GM18511 (cell line): Measurements from ENCODE around the gene SORL1.

ENCODE experiments used
- ATAC-seq: cut with Tn5 transposase; IDR thresholded peaks from one replicate; pipeline ENCODE4 v1.9.1; 2021; ENCODE audit warnings: mild to moderate bottlenecking, moderate library complexity; ENCODE audit not compliant: unreplicated experiment

The SORL1 gene

GRCh38 chr11:121427400-121427744 is 24.7 kb upstream of the SORL1 start:
- ATAC-seq = no peak

DNA sequence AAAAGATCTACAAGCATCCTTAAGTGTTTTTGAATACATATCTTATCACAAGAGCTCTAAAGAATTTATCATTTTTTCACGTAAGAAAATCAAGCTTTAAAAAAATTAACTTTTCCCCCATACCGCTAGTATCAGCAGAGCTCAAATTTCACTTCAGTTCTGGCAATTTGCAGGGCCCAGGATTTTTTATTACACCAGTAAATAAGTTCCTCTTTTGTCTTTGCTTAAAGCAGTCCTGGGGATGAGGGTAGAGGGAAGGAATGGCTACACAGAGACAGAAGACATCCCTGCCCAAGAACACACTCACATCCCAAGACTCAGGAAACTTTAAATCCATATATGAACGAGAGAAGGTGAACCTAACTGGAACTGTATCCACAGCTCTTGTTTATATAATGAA is 22.6 kb upstream of the SORL1 start:
- no peak for ATAC-seq

DNA sequence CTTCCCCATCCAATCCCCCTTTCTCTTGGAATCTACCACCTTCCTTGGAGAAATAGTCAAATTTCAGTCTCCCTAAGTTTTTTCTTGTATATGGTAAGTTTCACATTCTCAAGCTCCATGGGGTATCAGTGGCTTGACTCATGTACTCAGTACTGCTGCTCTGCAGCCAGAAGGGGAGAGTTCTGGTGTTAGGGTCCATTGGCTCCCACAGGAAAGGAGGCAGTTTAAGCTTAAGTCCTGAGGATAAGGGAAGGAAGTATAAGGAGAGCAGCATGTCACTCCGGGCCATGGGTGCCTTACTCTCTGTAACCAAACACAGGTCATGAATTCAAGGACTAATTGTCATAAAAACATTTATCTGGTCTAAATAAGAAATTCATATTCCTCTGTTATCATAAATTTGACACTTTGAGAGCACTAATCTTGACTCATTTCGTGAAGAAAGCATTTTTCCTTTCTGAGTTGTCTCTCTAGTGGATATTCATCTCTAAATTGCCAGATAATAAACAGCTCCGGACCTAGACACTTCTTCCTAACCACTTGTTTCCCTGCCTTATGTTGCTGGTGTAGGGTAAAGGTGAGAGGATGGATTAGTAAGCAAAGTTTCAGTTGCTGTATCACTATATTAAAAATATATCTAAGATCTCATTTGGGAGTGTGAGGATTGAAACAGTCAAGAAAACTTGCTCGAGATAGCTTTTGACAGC is 20.1 kb upstream of the SORL1 start:
- no peak for ATAC-seq

DNA sequence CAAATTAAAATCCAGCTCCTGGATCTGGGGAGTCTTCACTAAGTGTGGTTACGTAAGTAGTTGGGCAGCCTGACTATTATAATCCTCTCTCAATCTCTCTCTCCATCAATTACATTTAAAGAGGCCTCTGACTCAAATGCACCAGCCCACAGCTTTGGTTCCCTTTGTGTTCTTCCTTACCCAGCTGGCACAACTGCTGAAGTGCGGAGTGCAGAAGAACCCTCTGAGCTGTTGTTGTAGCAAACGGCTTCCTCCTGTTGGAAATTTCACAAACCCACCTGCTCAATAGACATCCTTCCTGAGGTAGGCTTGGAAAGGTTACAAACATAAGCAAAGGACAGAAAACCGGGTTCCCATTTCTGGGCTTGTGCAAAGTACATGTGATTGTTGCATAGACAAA is 17.0 kb upstream of the SORL1 start:
- ATAC-seq = no peak

DNA sequence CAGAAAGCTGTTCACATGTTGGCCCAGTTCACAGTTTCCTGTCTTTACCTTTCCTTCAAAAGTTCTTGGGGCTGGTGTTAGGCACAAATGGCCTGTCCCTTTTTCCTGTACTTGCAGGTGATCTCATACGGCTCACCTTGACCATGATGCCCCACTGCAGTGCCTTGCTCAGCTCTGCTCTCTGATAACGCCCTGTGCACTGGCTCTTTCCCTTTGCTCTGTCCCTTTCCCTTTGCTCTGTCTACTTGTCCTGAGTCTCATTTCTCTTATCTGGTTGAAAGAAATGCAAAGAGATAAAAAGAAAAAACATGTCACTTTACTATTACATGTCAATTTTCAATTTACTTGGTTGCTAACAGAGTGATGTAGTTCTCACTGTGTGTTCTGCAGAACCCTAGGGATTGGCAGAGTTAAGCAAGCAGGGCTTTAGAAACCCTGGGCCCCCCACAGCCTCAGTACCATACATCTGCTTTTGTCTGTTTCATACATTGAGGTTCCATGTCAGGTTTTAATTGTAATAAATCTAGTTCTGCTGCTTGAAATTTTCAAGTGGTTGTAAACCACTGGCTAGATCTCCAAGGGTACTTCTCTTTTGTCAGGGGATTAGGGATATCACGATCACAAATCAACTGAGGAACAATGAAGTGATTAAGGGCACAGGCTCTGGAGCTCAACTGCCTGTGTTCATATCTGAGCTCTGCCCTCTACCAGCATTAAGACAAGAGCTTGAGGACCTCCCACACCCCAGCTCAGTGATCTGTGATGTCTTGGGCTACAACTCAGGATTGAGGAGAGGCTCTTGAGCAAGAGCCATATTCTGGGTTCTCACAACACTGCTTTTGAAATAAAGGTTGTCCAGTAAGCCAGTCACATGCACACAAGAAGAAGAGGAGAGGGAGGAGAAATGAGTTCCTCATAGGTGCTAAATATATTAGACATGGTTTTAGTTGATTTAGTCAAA is 16.3 kb upstream of the SORL1 start:
- no peak for ATAC-seq

GRCh38 chr11:121437018-121437685 is 15.0 kb upstream of the SORL1 start:
- ATAC-seq = no peak

GRCh38 chr11:121437686-121438078 is 14.4 kb upstream of the SORL1 start:
- no peak for ATAC-seq

DNA sequence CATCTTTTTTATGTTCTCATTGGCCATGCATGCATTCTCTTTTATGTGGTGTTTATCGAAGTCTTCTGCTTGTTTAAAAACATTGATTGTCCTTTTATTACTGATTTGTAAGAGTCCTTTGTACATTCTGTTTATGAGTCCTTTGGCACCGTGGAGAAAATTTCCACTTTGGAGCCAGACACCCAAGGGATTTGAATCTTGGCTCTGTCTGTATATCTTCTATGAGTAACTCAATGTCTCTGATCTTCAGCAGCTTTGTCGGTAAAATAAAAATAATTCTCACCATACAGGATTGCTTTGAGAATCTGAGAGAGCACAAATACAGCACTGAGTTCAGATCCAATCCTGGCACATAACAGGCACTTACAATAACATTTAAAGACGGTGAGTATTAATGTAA is 12.8 kb upstream of the SORL1 start:
- no peak for ATAC-seq

GRCh38 chr11:121439759-121440158 is 12.4 kb upstream of the SORL1 start:
- ATAC-seq = no peak

DNA sequence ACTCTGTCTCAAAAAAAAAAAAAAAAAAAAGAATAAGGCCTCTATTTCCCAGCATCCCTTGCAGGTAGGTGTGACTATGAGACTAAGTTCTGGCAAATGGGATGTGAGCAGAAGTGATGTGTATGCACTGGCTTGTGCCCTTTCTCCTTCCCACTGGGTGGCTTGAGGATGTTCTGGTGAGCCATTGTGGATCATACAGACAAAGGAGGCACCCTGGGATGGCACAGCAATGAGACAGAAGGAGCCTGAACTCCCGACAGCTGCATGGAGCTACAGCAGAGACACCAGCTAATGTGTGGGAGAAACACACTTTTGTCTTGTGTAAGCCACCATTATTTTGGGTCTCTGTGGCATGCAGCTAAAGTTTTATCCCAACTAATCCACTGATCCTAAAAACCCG is 10.6 kb upstream of the SORL1 start:
- ATAC-seq = no peak

DNA sequence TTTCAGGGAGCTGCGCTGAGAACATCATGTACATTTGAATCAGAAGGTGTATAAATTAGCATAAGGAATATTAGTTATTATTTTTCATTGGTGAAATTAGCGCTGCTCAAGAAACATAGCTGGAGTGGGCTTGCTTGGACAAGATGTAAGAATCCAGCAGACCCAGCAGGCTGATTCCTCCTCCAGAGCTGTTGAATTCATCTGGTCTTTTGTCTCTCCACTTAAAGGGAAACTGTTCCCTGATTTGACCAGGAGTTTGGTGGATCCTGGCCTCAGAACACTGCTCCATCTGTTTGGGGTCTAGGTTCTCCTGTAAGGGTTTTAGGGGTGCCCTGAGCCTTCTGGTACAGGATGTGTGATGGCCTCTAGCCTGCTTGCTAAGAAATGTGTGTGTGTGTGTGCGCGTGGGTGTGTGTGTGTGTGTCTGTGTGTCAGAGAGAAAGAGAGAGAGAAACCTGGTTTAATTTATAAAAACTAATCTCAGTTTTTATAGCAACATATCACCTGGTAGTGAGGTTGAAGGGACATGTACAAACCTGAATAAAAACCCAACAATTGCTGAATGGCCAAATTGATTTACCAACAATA is 8.3 kb upstream of the SORL1 start:
- ATAC-seq = no peak

DNA sequence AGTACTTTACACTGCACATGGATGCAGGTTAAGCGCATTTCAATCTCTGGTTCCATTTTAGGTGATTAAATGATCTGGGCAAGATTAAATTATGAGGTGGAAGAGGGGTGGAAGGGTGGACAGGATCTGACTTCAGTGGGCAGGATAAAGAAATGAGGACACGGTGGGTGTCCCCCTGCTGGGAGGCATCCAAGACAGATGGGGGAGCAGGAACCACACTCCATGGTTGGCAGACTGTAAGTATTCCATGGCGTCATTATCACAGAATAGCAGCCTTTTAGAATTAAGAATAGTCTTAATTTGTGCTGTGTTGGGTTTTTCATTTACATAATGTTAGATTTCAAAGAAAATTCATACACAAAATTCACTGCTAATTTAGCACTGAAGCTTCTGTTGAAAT is 7.6 kb upstream of the SORL1 start:
- ATAC-seq = no peak

DNA sequence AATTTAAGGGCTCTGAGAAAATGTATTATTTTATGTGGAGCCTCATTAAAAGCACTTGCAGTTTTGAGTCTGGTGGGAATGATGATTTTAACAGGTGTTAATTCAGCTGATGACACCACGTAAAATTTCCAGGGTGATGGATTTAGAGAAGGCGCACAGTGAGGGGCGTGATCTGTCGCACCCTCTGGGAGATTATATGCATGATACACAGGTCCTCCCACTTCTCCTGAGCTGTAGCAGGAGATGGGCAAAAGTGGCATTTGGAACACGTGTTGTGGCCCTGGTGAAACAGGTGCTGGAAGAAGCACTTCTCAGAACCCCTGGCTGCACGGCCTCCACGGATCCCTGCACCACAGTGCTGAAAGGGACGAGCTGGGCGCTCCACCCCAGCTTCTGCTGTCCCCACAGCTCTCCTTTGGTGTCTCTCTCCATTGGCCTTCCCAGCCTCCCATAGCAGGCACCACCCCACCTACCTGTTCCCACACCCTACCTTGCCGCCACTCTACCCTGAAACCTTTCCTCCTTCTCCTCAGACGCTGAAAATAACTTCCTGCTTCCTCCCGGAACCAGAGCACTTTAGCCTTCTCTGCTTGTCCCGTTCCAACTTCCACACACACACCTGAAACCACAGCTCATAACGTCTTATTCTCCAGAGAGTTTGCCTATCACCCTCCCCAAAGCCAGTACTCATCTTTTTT is 6.9 kb upstream of the SORL1 start:
- ATAC-seq = peak; percentile 6

GRCh38 chr11:121446752-121447156 is 5.4 kb upstream of the SORL1 start:
- peak; percentile 24 for ATAC-seq

GRCh38 chr11:121448011-121448410 is 4.1 kb upstream of the SORL1 start:
- ATAC-seq = no peak

- ATAC-seq = no peak
Measured at GRCh38 chr11:121448431-121448941, 3.6 kb upstream of the SORL1 start.

DNA sequence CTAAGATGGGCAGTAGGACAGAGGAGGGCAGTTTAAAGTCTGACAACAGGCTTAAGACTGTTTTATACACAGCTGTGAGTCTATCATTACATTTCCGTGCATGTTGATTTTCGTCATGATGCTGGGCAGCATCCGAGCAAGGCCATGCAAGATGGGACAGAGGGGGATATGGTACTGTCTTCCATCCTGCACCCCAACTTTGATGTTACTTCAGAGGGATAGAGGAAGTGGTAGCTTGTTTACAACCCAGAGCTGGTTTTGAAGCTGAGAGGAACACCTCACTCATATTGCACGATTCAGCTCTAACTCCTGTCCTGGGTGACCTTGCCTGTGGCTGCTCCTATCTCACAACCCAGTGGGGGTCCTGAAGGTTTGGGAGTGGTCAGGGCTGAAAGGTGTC is 3.0 kb upstream of the SORL1 start:
- no peak for ATAC-seq

GRCh38 chr11:121449626-121450025 is 2.5 kb upstream of the SORL1 start:
- ATAC-seq = no peak

DNA sequence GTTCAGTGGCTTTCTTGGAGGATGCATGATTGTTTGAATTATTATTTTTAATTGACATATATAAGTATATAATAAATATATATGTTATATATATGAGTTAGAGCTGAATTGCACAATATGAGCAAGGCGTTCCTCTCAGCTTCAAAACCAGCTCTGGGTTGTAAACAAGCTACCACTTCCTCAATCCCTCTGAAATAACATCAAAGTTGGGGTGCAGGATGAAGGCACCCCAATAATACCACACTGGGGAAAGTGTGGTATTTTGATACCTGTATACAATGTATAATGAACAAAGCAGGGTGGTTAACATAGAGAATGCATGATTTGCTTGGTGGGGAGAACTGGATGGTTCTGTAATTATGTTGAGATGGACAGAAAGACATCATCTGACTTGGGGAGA is 1.7 kb upstream of the SORL1 start:
- no peak for ATAC-seq

DNA sequence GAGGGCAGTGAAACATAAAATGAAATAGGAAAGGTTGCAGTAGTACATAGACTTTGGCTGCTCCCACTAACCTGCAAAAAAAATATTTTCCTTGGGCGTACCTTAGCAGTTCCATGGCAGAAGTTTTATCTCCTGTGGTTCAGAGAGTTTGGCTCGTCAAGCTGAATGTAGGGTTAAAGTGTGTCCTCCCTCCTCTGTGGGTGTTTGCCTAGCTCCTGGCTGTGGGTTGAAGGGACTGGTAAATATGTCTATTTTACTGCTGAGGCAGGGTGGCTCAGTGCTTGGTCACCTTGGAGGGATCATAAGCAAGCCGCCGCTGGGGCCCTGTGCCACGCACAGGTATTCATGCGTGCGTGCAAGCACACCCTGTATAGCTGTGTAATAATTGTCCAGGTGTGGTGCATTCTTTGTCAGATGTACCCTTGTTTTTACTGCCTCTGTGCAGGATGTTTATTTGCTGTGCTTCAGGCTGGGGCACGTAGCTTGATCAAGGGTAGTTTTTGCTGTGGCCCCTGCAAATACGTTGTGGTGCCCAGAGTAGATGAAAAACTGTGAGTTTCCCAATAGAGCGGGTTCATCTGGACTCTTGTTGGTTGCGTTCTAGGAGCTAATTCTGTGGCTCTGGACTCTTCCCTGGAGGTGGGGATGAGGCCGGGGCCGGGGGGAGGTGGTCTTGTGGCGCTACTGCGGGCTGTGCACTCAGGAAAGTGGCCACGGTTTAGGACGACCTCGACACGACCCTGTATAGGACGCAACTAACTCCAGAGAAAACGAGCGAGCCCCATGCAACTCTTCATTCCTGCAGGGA is 732 bp upstream of the SORL1 start:
- peak; percentile 10 for ATAC-seq
